Stimulated activated naive CD8-positive, alpha-beta T cell treated with anti-CD3 and anti-CD28 coated beads, Interleukin-15, Interleukin-2, amounts not matched to agents 100 U/mL and 50 U/mL, for 24 hours (primary cell): ENCODE measurements around the gene MPZL2.

ENCODE experiments used
- ATAC-seq: fragments of 150-1000 bp; cut with Tn5 transposase; one replicate; pipeline ENCODE4 v1.10.0; 2021
- DNase-seq: peaks from one replicate; pipeline ENCODE4 v3.0.0; 2021

MPZL2 gene

GRCh38 chr11:118219244-118219643 is 44.9 kb downstream of the MPZL2 start:
- DNase-seq, result no peak
- ATAC-seq, result no peak

- peak; percentile 58 for ATAC-seq
- DNase-seq, result no peak
Measured at GRCh38 chr11:118217575-118217974, 46.5 kb downstream of the MPZL2 start.

- peak; percentile 81 for ATAC-seq
- DNase-seq, result peak; percentile 68
Measured at GRCh38 chr11:118216621-118217481, 47.2 kb downstream of the MPZL2 start.

- ATAC-seq, result no peak
Measured at GRCh38 chr11:118215765-118216164, 48.3 kb downstream of the MPZL2 start.

GRCh38 chr11:118215262-118215661 is 48.8 kb downstream of the MPZL2 start:
- peak; percentile 21 for ATAC-seq
- peak; percentile 50 for DNase-seq

More at GRCh38 chr11:118215765-118216164, 48.3 kb downstream of the MPZL2 start:
- DNase-seq, result no peak

GRCh38 chr11:118214210-118214914 is 49.7 kb downstream of the MPZL2 start:
- DNase-seq (no peak), ATAC-seq (no peak)

- DNase-seq, result no peak
- no peak for ATAC-seq
Measured at GRCh38 chr11:118213781-118214180, 50.3 kb downstream of the MPZL2 start.

- DNase-seq, result no peak
- no peak for ATAC-seq
Measured at GRCh38 chr11:118213201-118213600, 50.9 kb downstream of the MPZL2 start.

GRCh38 chr11:118212781-118213191 is 51.3 kb downstream of the MPZL2 start:
- DNase-seq (no peak), ATAC-seq (no peak)

- no peak for DNase-seq
- ATAC-seq, result no peak
Measured at GRCh38 chr11:118212131-118212725, 51.9 kb downstream of the MPZL2 start.

- DNase-seq, result no peak
- no peak for ATAC-seq
Measured at GRCh38 chr11:118211006-118211405, 53.1 kb downstream of the MPZL2 start.

GRCh38 chr11:118210323-118210722 is 53.8 kb downstream of the MPZL2 start:
- DNase-seq, result no peak
- no peak for ATAC-seq

GRCh38 chr11:118209033-118209432 is 55.1 kb downstream of the MPZL2 start:
- ATAC-seq (no peak), DNase-seq (no peak)

GRCh38 chr11:118207079-118207478 is 57.0 kb downstream of the MPZL2 start:
- peak; percentile 41 for ATAC-seq

GRCh38 chr11:118206391-118207031 is 57.6 kb downstream of the MPZL2 start:
- DNase-seq, result no peak
- ATAC-seq, result no peak

More at GRCh38 chr11:118207079-118207478, 57.0 kb downstream of the MPZL2 start:
- no peak for DNase-seq

- no peak for ATAC-seq
- DNase-seq, result no peak
Measured at GRCh38 chr11:118205606-118206378, 58.3 kb downstream of the MPZL2 start.
